BLaER1 (cell line): Measurements from ENCODE around the gene MTA3.
"Not testable (repeated sequence)": the region's sequence is repeated elsewhere in the genome, so short reads cannot be mapped to it uniquely, and the experiment has no call there.

Experiments
- H3K27ac ChIP-seq: shearing (Covaris generic); formaldehyde crosslinking; 2 replicates; pipeline ENCODE4 v1.8.1; 2022
- H3K27me3 ChIP-seq: shearing (Covaris generic); formaldehyde crosslinking; 2 replicates; pipeline ENCODE4 v1.8.1; 2022
- H3K36me3 ChIP-seq: shearing (Covaris generic); formaldehyde crosslinking; 2 replicates; pipeline ENCODE4 v1.8.1; 2022
- H3K4me1 ChIP-seq: shearing (Covaris generic); formaldehyde crosslinking; 2 replicates; pipeline ENCODE4 v1.8.1; 2022
- H3K4me2 ChIP-seq: shearing (Covaris generic); formaldehyde crosslinking; 2 replicates; pipeline ENCODE4 v1.8.1; 2022
- H3K4me3 ChIP-seq: shearing (Covaris generic); formaldehyde crosslinking; 2 replicates; pipeline ENCODE4 v1.8.1; 2022
- H3K9ac ChIP-seq: shearing (Covaris generic); formaldehyde crosslinking; 2 replicates; pipeline ENCODE4 v1.8.1; 2022
- H3K9me3 ChIP-seq: shearing (Covaris generic); formaldehyde crosslinking; 2 replicates; pipeline ENCODE4 v1.8.1; 2022
- H4K20me1 ChIP-seq: shearing (Covaris generic); formaldehyde crosslinking; 2 replicates; pipeline ENCODE4 v1.8.1; 2022
- Cebpa-rat ChIP-seq: shearing (Covaris generic); IDR thresholded peaks from 2 replicates; pipeline ENCODE4 v1.8.1; 2022

The MTA3 gene

DNA sequence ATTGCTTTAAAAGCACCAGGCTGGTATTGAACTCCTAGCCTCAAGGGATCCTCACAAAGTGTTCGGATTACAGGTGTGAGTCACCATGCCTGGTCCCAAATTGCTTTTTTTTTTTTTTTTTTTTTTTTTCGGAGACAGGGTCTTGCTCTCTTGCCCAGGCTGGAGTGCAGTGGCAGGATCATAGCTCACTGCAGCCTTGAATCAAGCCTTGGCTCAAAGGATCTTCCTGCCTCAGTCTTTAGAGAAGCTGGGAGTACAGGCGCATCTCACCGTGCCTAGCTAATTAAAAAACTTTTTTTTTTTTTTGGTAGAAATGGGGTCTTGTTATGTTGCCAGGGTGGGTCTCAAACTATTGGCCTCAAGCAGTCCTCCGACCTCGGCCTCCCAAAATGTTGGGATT lies 12.8 kb downstream of the MTA3 start:
- no peaks in the 10 kb centered on the region for H3K4me1 ChIP-seq
- no peak overlapping the region for H3K9ac ChIP-seq
- TF ChIP-seq Cebpa-rat = no peak
- H3K27ac ChIP-seq = no peak overlapping the region
- no peaks in the 10 kb centered on the region for H3K27me3 ChIP-seq
- H4K20me1 ChIP-seq = peaks cover 13% of the 10 kb centered on the region; the same call in 1 of the 2 replicates
- no peaks in the 10 kb centered on the region for H3K9me3 ChIP-seq
- no peak overlapping the region for H3K4me3 ChIP-seq
- H3K36me3 ChIP-seq = peaks cover 88% of the 10 kb centered on the region
- no peak overlapping the region for H3K4me2 ChIP-seq

DNA sequence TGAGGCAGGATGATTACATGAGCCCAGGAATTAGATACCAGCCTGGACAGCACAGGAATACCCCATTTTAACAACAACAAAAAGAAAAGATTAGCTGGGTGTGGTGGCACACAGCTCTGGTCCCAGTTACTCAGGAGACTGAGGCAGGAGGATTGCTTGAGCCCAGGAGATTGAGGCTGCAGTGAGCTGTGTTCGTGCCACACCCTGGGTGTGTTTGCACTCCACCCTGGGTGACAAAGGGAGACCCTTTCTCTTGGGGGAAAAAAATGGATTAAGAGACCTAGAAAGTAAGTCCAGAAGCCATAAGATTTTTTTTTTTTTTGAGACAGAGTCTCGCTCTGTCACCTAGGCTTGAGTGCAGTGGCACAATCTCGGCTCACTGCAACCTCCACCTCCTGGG lies 16.2 kb downstream of the MTA3 start:
- H4K20me1 ChIP-seq, H3K27me3 ChIP-seq, H3K9ac ChIP-seq, H3K4me3 ChIP-seq, H3K4me1 ChIP-seq, H3K4me2 ChIP-seq, H3K9me3 ChIP-seq, H3K27ac ChIP-seq: not testable (repeated sequence)
- peaks cover 80% of the 10 kb centered on the region for H3K36me3 ChIP-seq

DNA sequence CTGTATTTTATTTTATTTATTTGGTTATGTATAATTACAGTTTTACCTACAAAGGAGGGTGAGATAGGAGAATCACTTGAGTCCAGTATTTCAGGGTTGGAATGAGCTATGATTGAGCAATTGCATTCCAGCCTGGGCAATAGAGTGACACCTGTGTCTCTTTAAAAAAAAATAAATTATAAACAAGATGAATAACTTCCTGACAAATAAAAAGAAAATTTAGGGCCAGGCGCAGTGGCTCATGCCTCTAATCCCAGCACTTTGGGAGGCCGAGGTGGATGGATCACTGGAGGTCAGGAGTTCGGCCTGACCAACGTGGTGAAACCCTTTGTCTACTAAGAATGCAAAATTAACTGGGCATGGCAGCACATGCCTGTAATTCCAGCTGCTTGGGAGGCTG lies 17.3 kb downstream of the MTA3 start:
- H3K4me3 ChIP-seq = no peak overlapping the region
- no peak for TF ChIP-seq Cebpa-rat
- peaks cover 80% of the 10 kb centered on the region for H3K36me3 ChIP-seq
- 0 out of 2 replicates have a peak, but pooled peaks cover 5% of the 10 kb centered on the region for H4K20me1 ChIP-seq
- no peaks in the 10 kb centered on the region for H3K27me3 ChIP-seq
- H3K9me3 ChIP-seq = peaks cover 6% of the 10 kb centered on the region; the same call in 1 of the 2 replicates
- peaks cover 6% of the 10 kb centered on the region; the same call in 1 of the 2 replicates for H3K4me1 ChIP-seq
- H3K4me2 ChIP-seq = no peak overlapping the region
- no peak overlapping the region for H3K27ac ChIP-seq
- H3K9ac ChIP-seq = no peak overlapping the region

DNA sequence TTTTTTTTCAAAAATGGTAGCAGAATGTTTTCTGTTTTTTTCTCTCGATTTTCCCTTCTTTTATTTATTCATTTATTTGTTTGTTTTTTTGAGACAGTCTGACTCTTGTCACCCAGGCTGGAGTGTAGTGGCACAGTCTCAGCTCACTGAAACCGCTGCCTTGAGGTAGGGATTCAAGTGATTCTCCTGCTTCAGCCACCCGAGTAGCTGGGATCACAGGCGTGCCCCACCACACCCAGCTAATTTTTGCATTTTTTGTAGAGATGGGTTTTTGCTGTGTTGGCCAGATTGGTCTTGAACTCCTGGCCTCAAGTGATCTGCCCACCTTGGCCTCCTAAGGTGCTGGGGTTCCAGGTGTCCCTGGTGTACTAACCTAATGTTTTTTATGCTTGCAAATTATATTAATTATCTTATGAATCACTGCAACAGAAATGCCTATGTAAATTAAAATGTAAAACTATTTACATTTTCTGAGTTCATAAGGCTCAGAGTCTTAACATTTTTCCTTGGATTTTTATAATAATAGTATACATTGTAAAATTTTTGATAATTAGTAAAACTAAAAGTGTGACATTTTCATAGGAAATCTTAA lies 19.2 kb downstream of the MTA3 start:
- Histone ChIP-seq H3K27ac (no peak overlapping the region), H3K36me3 (peaks cover 70% of the 10 kb centered on the region), H4K20me1 (0 out of 2 replicates have a peak, but pooled peaks cover 5% of the 10 kb centered on the region), H3K4me2 (no peak overlapping the region), H3K27me3 (no peaks in the 10 kb centered on the region), H3K9me3 (peaks cover 6% of the 10 kb centered on the region; the same call in 1 of the 2 replicates), H3K9ac (no peak overlapping the region), H3K4me1 (peaks cover 6% of the 10 kb centered on the region; the same call in 1 of the 2 replicates), H3K4me3 (no peak overlapping the region)
- TF ChIP-seq Cebpa-rat = no peak

DNA sequence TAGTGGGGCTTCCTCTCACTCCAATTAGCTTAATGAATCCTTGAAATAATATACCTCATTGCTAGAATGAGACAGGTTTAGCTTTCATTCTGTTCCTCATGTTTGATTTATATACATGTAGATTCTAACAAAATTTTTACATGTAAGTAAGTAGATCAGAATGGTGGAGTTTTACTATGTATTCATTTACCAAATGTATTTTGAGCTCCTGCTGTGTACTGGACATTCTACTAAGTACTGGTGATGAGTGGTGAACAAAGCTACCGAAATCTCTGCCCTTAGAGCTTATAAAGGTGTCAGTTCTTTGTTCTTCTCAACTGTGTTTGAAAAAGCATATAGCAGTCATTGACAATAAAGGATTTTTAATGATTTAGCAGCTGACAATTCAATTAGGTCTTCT lies 19.7 kb downstream of the MTA3 start:
- H3K27me3 ChIP-seq = no peaks in the 10 kb centered on the region
- peaks cover 6% of the 10 kb centered on the region; the same call in 1 of the 2 replicates for H3K9me3 ChIP-seq
- peaks cover 66% of the 10 kb centered on the region for H3K36me3 ChIP-seq
- H3K27ac ChIP-seq = no peak overlapping the region
- TF ChIP-seq Cebpa-rat = no peak
- no peak overlapping the region for H3K4me3 ChIP-seq
- 0 out of 2 replicates have a peak, but pooled peaks cover 5% of the 10 kb centered on the region for H4K20me1 ChIP-seq
- no peak overlapping the region for H3K9ac ChIP-seq
- H3K4me1 ChIP-seq = peaks cover 6% of the 10 kb centered on the region; the same call in 1 of the 2 replicates
- H3K4me2 ChIP-seq = no peak overlapping the region

DNA sequence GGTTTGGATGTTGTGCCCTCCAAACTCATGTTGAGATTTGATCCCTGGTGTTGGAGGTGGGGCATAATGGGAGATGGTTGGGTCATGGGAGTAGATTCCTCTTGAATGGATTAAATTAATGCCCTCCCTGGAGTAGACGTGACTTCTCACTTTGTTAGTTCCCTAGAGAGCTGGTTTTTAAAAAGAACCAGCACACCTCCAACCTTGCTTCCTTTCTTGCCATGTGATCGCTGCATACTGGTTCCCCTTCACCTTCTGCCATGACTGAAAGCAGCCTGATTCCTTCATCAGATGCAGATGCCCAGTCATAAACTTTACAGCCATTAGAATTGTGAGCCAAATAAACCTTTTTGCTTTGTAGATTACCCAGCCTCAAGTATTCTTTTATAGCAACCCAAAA lies 21.7 kb downstream of the MTA3 start:
- Histone ChIP-seq H3K4me3 (no peak overlapping the region), H4K20me1 (0 out of 2 replicates have a peak, but pooled peaks cover 5% of the 10 kb centered on the region), H3K27me3 (no peaks in the 10 kb centered on the region), H3K9ac (no peak overlapping the region), H3K9me3 (peaks cover 6% of the 10 kb centered on the region; the same call in 1 of the 2 replicates), H3K27ac (no peak overlapping the region), H3K36me3 (peaks cover 45% of the 10 kb centered on the region), H3K4me2 (no peak overlapping the region), H3K4me1 (peaks cover 6% of the 10 kb centered on the region; the same call in 1 of the 2 replicates)
- no peak for TF ChIP-seq Cebpa-rat

DNA sequence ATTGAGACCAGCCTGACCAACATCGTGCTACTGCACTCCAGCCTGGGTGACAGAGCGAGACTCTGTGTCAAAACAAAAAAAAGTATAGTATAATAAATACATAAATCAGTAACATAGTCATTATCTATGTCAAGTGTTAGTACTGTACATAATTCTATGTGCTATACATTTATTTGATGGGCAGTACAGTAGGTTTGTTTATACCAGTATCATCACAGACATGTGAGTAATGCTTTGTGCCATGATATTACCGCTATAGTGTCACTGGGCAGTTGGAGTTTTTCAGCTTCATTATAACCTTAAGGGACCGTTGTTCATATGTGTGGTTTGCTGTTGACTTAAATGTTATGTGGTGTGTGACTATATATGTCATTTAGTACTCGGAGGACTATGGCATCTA lies 24.9 kb downstream of the MTA3 start:
- Histone ChIP-seq H3K4me1 (peaks cover 6% of the 10 kb centered on the region; the same call in 1 of the 2 replicates), H3K9me3 (0 out of 2 replicates have a peak, but pooled peaks cover under 1% of the 10 kb centered on the region)
- no peak for TF ChIP-seq Cebpa-rat

DNA sequence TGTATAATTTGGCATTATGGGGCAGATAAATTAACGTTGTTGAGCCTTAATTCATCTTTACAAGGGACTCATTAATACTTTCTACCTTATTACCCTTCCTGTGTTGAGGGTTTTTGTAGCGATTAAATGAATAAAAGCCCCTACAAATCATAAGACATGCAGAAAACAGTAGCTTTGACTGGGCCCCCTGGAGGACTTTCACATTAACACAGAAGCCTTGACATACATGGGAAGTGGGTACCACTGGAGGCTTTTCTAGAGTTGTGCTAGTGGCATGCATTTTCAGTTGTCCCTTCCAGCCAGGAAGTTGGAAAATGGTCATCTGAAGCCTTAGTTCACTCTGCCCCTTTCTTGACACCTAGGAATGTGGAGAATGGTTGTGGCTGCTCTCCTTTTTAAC lies 30.2 kb downstream of the MTA3 start:
- H3K27me3 ChIP-seq = no peaks in the 10 kb centered on the region
- peaks cover 16% of the 10 kb centered on the region for H3K36me3 ChIP-seq
- no peaks in the 10 kb centered on the region for H4K20me1 ChIP-seq
- TF ChIP-seq Cebpa-rat = no peak
- no peak overlapping the region for H3K4me3 ChIP-seq
- H3K9me3 ChIP-seq = 0 out of 2 replicates have a peak, but pooled peaks cover 1% of the 10 kb centered on the region
- H3K4me1 ChIP-seq = peaks cover 7% of the 10 kb centered on the region; the same call in 1 of the 2 replicates
- H3K27ac ChIP-seq = no peak overlapping the region
- no peak overlapping the region for H3K4me2 ChIP-seq
- H3K9ac ChIP-seq = no peak overlapping the region

More for the DNA sequence above, 24.9 kb downstream of the MTA3 start:
- H3K9ac ChIP-seq = no peak overlapping the region
- H3K4me2 ChIP-seq = no peak overlapping the region
- no peak overlapping the region for H3K4me3 ChIP-seq
- no peaks in the 10 kb centered on the region for H3K27me3 ChIP-seq
- no peak overlapping the region for H3K27ac ChIP-seq
- 0 out of 2 replicates have a peak, but pooled peaks cover 5% of the 10 kb centered on the region for H4K20me1 ChIP-seq
- peaks cover 21% of the 10 kb centered on the region for H3K36me3 ChIP-seq

DNA sequence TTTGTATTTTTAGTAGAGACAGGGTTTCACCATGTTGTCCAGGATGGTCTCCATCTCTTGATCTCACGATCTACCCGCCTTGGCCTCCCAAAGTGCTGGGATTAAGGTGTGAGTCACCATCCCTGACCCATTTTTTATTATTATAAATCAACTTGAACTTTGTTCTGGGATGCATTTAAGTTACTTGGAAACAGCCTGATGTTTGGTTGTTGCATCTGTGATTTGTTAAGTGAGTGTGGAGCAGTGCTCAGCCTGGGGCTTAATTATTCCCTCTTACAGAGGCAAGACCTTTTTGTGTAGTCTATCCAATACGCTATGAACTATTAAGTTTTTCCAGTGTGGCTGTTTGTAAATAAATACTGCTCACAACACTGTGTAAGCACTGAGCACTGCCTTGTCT lies 32.6 kb downstream of the MTA3 start:
- Histone ChIP-seq H3K27ac (no peak overlapping the region), H3K4me3 (no peak overlapping the region), H3K4me2 (no peak overlapping the region), H3K9me3 (peaks cover 13% of the 10 kb centered on the region; the same call in 1 of the 2 replicates), H3K27me3 (no peaks in the 10 kb centered on the region), H3K36me3 (peaks cover 21% of the 10 kb centered on the region), H3K9ac (no peak overlapping the region), H3K4me1 (peaks cover 7% of the 10 kb centered on the region; the same call in 1 of the 2 replicates), H4K20me1 (no peaks in the 10 kb centered on the region)
- no peak for TF ChIP-seq Cebpa-rat

DNA sequence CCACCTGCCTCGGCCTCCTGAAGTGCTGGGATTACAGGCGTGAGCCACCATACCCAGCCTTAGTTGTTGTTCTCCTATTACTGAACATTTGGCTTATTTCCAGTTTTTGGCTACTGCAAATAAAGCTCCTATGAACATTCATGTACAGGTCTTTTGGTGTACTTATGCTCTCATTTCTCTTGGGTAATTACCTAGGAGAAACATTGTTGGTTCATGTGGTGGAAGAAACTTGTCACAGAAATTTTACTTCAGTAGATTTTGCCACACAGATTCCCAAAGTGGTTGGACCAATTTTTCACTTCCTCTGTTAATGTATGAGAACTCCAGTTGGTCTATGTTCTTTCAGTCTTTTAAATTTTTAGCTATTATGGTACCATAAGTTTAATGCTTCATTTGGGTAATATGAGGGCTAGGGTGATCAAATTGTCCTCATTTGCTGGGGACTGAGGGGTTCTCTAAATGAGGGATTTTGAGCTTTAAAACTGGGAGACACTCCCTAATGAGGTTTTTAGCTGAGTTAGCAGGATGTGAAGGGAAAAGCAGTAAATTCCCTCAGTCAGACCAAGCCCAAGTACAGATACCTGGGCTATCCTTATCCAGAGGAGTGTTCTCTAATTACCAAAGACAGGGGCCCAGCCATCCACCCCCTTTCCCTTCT lies 33.9 kb downstream of the MTA3 start:
- TF ChIP-seq Cebpa-rat = no peak
- Histone ChIP-seq H3K36me3 (peaks cover 25% of the 10 kb centered on the region), H3K4me3 (no peak overlapping the region), H3K4me1 (peaks cover 7% of the 10 kb centered on the region; the same call in 1 of the 2 replicates), H3K9ac (no peak overlapping the region), H3K9me3 (peaks cover 13% of the 10 kb centered on the region; the same call in 1 of the 2 replicates), H3K27ac (no peak overlapping the region), H4K20me1 (no peaks in the 10 kb centered on the region), H3K27me3 (no peaks in the 10 kb centered on the region), H3K4me2 (no peak overlapping the region)
